Smooth muscle cell (in vitro differentiated cells): ENCODE measurements around the gene PXYLP1. TPM values are rescaled to one million over a fixed set of nuclear protein-coding genes. Genes with fewer than 3 reads are reported as not detected.

Experiments used
- DNase-seq: peaks from one replicate; lab custom pipeline; 2025; ENCODE audit not compliant: unreplicated experiment; lab: John Stamatoyannopoulos, UW
- H2AFZ ChIP-seq: fragments of 200-600 bp; sonication (generic); 2 replicates; pipeline ENCODE4 v1.6.0; 2016; ENCODE audit warnings: antibody characterized with exemption, low read depth, mild to moderate bottlenecking
- H3F3A ChIP-seq: fragments of 200-600 bp; sonication (generic); 2 replicates; pipeline ENCODE4 v1.6.0; 2017; ENCODE audit warnings: antibody characterized with exemption, low read depth
- H3K27ac ChIP-seq: fragments of 200-600 bp; sonication (generic); 2 replicates; pipeline ENCODE4 v1.5.1; 2016; ENCODE audit warnings: low read depth, mild to moderate bottlenecking
- H3K27me3 ChIP-seq: fragments of 200-600 bp; sonication (generic); 2 replicates; pipeline ENCODE4 v1.6.1; 2016; ENCODE audit warnings: low read depth, mild to moderate bottlenecking
- H3K36me3 ChIP-seq: fragments of 200-600 bp; sonication (generic); 2 replicates; pipeline ENCODE4 v1.5.1; 2016; ENCODE audit warnings: low read depth
- H3K4me1 ChIP-seq: fragments of 200-600 bp; sonication (generic); 2 replicates; pipeline ENCODE4 v1.5.1; 2016; ENCODE audit warnings: low read depth
- H3K4me2 ChIP-seq: fragments of 200-600 bp; sonication (generic); 2 replicates; pipeline ENCODE4 v1.6.0; 2016; ENCODE audit warnings: mild to moderate bottlenecking
- H3K4me3 ChIP-seq: fragments of 200-600 bp; sonication (generic); 2 replicates; pipeline ENCODE4 v1.5.1; 2016; ENCODE audit warnings: mild to moderate bottlenecking
- H3K79me2 ChIP-seq: fragments of 200-600 bp; sonication (generic); 2 replicates; pipeline ENCODE4 v1.6.0; 2016; ENCODE audit warnings: low read depth, mild to moderate bottlenecking
- H3K9ac ChIP-seq: fragments of 200-600 bp; sonication (generic); 2 replicates; pipeline ENCODE4 v1.6.0; 2016; ENCODE audit warnings: low read depth
- H3K9me3 ChIP-seq: fragments of 200-600 bp; sonication (generic); replicated peaks from 2 replicates; pipeline ENCODE4 v1.5.1; 2016; ENCODE audit warnings: low read depth
- H4K20me1 ChIP-seq: fragments of 200-600 bp; sonication (generic); 2 replicates; pipeline ENCODE4 v1.6.0; 2016; ENCODE audit warnings: low read depth
- WGBS: methylation state at CpG from one replicate; pipeline ENCODE4 v1.1.7; 2016; ENCODE audit warnings: low lambda C conversion rate; 5-methylcytosine and 5-hydroxymethylcytosine counted together
- polyA plus RNA-seq: library from polyadenylated mRNA; unstranded; fragments of >200 nt; fragmentation: Nextera tagmentation; extraction: Ambion mirVana; gene quantifications from 2 replicates; pipeline ENCODE4 v1.2.1, GENCODE V29; 2016
- total RNA-seq: library from RNA; depleted of rRNA; stranded (reverse); fragments of >200 nt; gene quantifications from 2 replicates; pipeline ENCODE4 v1.2.3, GENCODE V29; 2014
- TF ChIP-seq, protein P1 (sequence below): fragments of 200-600 bp; sonication (generic); IDR thresholded peaks from 2 replicates; pipeline ENCODE4 v1.5.1; 2017; ENCODE audit warnings: borderline replicate concordance, mild to moderate bottlenecking, antibody characterized with exemption; ENCODE audit not compliant: insufficient read depth, poor library complexity, severe bottlenecking

PXYLP1 gene
- total and polyA plus RNA-seq, 2 experiments from 2014 or later = 3.3 to 5.6 TPM

DNA sequence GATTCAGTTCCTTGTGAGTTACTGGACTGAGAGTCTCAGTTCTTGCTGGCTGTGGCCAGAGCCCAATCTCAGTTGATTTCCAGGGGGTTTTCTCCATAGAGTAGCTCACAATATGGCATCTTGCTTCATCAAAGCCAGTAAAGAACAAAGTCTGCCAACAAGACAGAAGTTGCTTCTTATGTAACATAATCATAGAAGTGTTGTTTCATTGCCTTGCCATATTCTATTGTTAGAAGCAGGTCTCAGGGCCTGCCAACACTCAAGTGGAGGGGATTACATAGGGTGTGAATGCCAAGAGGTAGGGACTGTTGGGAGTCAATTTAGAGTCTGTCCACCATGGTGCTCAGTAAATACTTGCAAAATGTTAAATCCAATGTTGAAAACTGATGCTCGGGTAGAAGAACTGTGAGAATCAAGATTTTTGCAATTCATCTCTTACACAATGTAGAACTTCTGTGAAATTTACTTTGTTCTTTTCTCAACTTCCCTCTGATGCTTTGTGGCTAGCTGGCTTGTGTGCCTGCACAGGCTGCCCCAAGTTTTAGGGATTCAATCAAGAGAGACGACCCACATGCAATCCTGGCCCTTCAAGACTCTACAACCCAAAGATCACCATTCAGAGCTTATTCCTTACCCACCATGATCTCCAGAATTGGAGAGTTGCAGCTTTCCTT, 13.3 kb upstream of the PXYLP1 start:
- H3F3A ChIP-seq = no peaks in the 10 kb centered on the region
- H3K79me2 ChIP-seq = no peaks in the 10 kb centered on the region
- H3K4me3 ChIP-seq = no peak overlapping the region
- H3K4me1 ChIP-seq = no peaks in the 10 kb centered on the region
- WGBS = 62% methylated on average over 2 of the region's 2 CpGs
- H3K9ac ChIP-seq = no peak overlapping the region
- TF ChIP-seq, protein P1, sequence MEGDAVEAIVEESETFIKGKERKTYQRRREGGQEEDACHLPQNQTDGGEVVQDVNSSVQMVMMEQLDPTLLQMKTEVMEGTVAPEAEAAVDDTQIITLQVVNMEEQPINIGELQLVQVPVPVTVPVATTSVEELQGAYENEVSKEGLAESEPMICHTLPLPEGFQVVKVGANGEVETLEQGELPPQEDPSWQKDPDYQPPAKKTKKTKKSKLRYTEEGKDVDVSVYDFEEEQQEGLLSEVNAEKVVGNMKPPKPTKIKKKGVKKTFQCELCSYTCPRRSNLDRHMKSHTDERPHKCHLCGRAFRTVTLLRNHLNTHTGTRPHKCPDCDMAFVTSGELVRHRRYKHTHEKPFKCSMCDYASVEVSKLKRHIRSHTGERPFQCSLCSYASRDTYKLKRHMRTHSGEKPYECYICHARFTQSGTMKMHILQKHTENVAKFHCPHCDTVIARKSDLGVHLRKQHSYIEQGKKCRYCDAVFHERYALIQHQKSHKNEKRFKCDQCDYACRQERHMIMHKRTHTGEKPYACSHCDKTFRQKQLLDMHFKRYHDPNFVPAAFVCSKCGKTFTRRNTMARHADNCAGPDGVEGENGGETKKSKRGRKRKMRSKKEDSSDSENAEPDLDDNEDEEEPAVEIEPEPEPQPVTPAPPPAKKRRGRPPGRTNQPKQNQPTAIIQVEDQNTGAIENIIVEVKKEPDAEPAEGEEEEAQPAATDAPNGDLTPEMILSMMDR = no peak
- peaks cover 3% of the 10 kb centered on the region for H3K9me3 ChIP-seq
- H3K27ac ChIP-seq = no peak overlapping the region
- DNase-seq = no peak
- no peak overlapping the region for H2AFZ ChIP-seq
- no peaks in the 10 kb centered on the region for H4K20me1 ChIP-seq
- no peaks in the 10 kb centered on the region for H3K36me3 ChIP-seq
- no peak overlapping the region for H3K4me2 ChIP-seq
- no peaks in the 10 kb centered on the region for H3K27me3 ChIP-seq

DNA sequence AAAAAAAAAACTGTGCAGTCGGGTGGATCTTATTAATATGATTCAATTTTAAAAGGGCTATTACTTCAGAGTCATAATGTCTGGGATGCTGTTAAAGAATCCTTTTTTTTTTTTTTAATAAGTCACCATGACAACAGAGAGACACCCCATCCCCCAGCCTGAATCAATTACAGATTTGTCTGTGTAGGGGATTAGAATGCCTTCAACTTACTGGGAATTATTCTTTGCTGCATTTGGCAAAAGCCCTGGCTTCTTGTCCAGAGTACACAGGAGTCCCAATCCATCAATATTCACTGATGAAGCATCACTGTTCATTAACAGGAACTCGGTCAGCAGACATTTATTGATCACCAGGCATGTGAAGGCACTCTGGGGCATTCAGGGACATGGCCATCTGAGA, 12.7 kb upstream of the PXYLP1 start:
- TF ChIP-seq, protein P1 = no peak
- Histone ChIP-seq H3F3A (no peaks in the 10 kb centered on the region), H2AFZ (no peak overlapping the region), H3K9me3 (peaks cover 3% of the 10 kb centered on the region), H3K27ac (no peak overlapping the region), H3K4me2 (no peak overlapping the region), H3K4me1 (no peaks in the 10 kb centered on the region), H4K20me1 (no peaks in the 10 kb centered on the region), H3K36me3 (no peaks in the 10 kb centered on the region), H3K4me3 (no peak overlapping the region), H3K9ac (no peak overlapping the region), H3K79me2 (no peaks in the 10 kb centered on the region), H3K27me3 (no peaks in the 10 kb centered on the region)
- no peak for DNase-seq
- WGBS = 92% methylated on average over 2 of the region's 2 CpGs

DNA sequence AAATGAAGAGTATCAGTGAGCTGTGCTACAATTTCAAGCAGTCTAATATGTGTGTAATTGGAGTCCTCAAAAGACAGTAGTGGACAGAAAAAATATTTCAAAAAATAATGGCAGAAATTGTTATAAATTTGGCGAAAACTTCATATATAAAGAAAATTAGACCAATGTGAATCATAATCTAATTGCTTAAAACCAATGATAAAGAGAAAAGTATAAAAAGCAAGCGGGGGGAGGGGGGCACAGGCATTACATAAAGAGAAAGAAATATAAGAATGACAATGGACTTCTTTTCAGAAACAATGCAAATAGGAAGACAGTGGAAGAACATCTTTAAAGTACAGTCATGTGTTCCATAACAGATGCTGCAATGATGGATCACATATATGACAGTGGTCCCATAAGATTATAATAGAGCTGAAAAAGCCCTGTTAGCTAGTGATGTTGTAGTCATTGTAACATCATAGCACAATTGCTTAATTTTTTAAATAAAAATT, 7.9 kb upstream of the PXYLP1 start:
- no peak for DNase-seq
- Histone ChIP-seq H3K27me3 (no peaks in the 10 kb centered on the region), H3K9ac (no peak overlapping the region), H3K36me3 (no peaks in the 10 kb centered on the region), H4K20me1 (no peaks in the 10 kb centered on the region), H3K4me3 (no peak overlapping the region), H3K9me3 (peaks cover 3% of the 10 kb centered on the region), H3F3A (no peaks in the 10 kb centered on the region), H3K4me1 (peaks cover 4% of the 10 kb centered on the region), H3K27ac (no peak overlapping the region), H2AFZ (no peak overlapping the region), H3K4me2 (no peak overlapping the region), H3K79me2 (no peaks in the 10 kb centered on the region)
- TF ChIP-seq, protein P1 = no peak
- 93% methylated on average over 2 of the region's 2 CpGs for WGBS

DNA sequence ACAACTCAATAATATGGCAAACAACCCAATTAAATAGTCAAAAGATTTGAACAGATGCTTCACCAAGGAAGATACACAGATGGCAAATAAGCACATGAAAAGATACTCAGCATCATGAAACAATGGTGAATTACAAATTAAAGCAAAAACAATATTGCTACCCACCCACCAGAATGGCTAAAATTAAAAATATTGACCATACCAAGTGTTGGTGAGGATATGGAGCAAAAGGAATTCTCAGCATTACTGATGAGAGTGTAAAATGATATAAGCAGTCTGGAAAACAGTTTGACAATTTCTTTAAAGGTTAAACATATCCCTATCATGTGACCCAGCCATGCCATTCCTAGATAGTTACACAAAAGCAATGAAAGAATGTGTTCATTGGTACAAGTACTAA, 5.7 kb upstream of the PXYLP1 start:
- H3K27me3 ChIP-seq = no peaks in the 10 kb centered on the region
- H3K4me2 ChIP-seq = no peak overlapping the region
- H4K20me1 ChIP-seq = no peaks in the 10 kb centered on the region

More for the DNA sequence above, 5.7 kb upstream of the PXYLP1 start:
- Histone ChIP-seq H3K9me3 (peaks cover 3% of the 10 kb centered on the region), H2AFZ (no peak overlapping the region), H3K9ac (no peak overlapping the region), H3K79me2 (no peaks in the 10 kb centered on the region), H3F3A (no peaks in the 10 kb centered on the region), H3K4me3 (no peak overlapping the region), H3K27ac (no peak overlapping the region), H3K4me1 (peaks cover 7% of the 10 kb centered on the region), H3K36me3 (no peaks in the 10 kb centered on the region)
- DNase-seq = no peak
- TF ChIP-seq, protein P1 = no peak
